ENCODE results near the gene SYNGR1. TPM values are rescaled to one million over a fixed set of nuclear protein-coding genes. Genes with fewer than 3 reads are reported as not detected.
A peak's percentile ranks its signal among the peaks of the same experiment; 100 is the strongest.

SYNGR1 gene
- total RNA-seq, 1 donor from 2014 or later = 49.5 TPM

DNA sequence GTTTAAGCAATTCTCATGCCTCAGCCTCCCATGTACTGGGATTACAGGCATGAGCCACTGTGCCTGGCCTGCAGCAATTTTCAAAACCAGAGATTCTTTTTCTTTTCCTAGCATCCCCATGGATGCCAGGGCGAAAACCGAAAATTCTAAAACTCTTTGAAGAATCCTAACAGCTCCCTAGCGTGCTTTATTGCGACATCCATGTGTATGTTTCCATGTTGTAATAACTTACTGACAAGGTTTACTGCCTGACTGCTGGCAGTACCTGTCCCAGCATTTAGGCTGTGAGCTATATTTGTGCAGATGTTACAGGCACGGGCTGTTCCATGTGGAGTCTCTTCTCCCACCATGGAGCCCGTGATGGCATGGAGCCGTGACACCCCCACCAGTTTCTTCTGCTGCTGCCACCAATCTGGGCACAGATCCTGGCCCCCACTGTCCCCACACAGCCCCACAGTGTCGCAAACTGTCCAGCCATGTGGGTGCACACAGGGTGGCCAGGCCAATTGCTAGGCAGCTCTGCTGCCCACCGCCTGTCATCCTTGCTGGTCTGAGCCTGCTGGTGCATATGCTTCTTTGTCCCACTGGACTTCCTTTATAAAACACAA, 42.7 kb downstream of the SYNGR1 start:
- Mint-ChIP-seq H3K36me3 (ENCODE audit: unreplicated experiment) (no peaks in the 10 kb centered on the region), H3K4me3 (ENCODE audit: unreplicated experiment) (no peak overlapping the region), H3K9me3 (ENCODE audit: unreplicated experiment) (no peaks in the 10 kb centered on the region), H3K4me1 (ENCODE audit: low read depth, unreplicated experiment) (no peaks in the 10 kb centered on the region), H3K27me3 (ENCODE audit: unreplicated experiment) (no peaks in the 10 kb centered on the region), H3K27ac (ENCODE audit: unreplicated experiment) (no peak overlapping the region)
- no peak for DNase-seq
- TF ChIP-seq, protein P1, sequence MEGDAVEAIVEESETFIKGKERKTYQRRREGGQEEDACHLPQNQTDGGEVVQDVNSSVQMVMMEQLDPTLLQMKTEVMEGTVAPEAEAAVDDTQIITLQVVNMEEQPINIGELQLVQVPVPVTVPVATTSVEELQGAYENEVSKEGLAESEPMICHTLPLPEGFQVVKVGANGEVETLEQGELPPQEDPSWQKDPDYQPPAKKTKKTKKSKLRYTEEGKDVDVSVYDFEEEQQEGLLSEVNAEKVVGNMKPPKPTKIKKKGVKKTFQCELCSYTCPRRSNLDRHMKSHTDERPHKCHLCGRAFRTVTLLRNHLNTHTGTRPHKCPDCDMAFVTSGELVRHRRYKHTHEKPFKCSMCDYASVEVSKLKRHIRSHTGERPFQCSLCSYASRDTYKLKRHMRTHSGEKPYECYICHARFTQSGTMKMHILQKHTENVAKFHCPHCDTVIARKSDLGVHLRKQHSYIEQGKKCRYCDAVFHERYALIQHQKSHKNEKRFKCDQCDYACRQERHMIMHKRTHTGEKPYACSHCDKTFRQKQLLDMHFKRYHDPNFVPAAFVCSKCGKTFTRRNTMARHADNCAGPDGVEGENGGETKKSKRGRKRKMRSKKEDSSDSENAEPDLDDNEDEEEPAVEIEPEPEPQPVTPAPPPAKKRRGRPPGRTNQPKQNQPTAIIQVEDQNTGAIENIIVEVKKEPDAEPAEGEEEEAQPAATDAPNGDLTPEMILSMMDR (IDR thresholded peaks at IDR 0.05; ENCODE audit: partially characterized antibody, unreplicated experiment) = no peak

DNA sequence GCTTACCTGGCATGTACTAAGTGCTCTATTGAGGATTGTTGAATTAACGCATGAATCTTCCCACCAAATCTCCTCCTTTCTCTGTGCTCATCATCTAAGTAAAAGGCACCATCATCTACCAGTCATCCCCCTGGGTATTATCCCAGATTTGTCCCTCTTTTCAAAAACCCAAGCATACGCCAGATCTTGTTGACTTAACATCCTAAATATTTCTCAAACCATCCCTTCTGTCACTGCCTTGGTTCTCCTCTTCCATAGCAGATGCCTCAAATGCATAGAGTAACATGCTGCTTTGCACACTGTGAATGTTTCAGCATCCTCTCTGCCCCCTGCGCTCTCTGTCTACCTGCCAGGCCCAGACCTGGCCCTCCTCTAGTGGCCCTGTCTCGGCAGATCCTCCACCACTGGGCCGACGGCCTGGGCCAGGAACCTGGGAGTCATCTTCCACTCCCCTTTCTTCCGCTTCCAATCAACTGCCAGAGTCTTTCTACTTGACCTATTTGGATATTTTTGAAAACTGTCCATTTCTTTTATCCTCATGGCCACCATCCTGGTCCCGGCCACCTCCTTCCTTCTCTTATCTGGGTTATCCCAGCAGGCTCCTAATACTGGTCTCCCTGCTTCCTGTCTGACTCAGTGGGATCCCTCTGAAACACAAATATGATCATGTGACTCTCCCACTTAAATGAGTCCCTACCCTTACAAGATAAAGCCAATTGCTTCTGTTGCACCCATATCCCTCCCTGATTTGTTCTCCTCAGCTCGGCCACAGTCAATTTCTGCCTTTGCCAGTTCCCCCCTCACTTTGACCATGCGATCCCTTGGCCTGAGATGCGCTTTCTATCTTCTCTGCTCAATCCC, 46.4 kb downstream of the SYNGR1 start:
- TF ChIP-seq, protein P1 (IDR thresholded peaks at IDR 0.05; ENCODE audit: partially characterized antibody, unreplicated experiment) = no peak
- no peak for DNase-seq
- peaks cover 8% of the 10 kb centered on the region for H3K9me3 Mint-ChIP-seq (ENCODE audit: unreplicated experiment)
- H3K4me3 Mint-ChIP-seq (ENCODE audit: unreplicated experiment) = no peak overlapping the region
- H3K36me3 Mint-ChIP-seq (ENCODE audit: unreplicated experiment) = no peaks in the 10 kb centered on the region
- peaks cover 2% of the 10 kb centered on the region for H3K27me3 Mint-ChIP-seq (ENCODE audit: unreplicated experiment)
- no peak overlapping the region for H3K27ac Mint-ChIP-seq (ENCODE audit: unreplicated experiment)
- no peaks in the 10 kb centered on the region for H3K4me1 Mint-ChIP-seq (ENCODE audit: low read depth, unreplicated experiment)

- Mint-ChIP-seq H3K4me3 (ENCODE audit: unreplicated experiment) (no peak overlapping the region), H3K36me3 (ENCODE audit: unreplicated experiment) (no peaks in the 10 kb centered on the region), H3K27me3 (ENCODE audit: unreplicated experiment) (peaks cover 2% of the 10 kb centered on the region), H3K9me3 (ENCODE audit: unreplicated experiment) (peaks cover 8% of the 10 kb centered on the region), H3K27ac (ENCODE audit: unreplicated experiment) (no peak overlapping the region), H3K4me1 (ENCODE audit: low read depth, unreplicated experiment) (peaks cover 2% of the 10 kb centered on the region)
- DNase-seq = no peak
- TF ChIP-seq, protein P1 (IDR thresholded peaks at IDR 0.05; ENCODE audit: partially characterized antibody, unreplicated experiment) = no peak
Observed at GRCh38 chr22:39396797-39397195, 47.0 kb downstream of the SYNGR1 start.

GRCh38 chr22:39401301-39401631, 51.5 kb downstream of the SYNGR1 start:
- H3K27ac Mint-ChIP-seq (ENCODE audit: unreplicated experiment) = no peak overlapping the region
- peaks cover 2% of the 10 kb centered on the region for H3K4me1 Mint-ChIP-seq (ENCODE audit: low read depth, unreplicated experiment)
- peaks cover 10% of the 10 kb centered on the region for H3K9me3 Mint-ChIP-seq (ENCODE audit: unreplicated experiment)
- no peak for DNase-seq
- H3K4me3 Mint-ChIP-seq (ENCODE audit: unreplicated experiment) = peak overlapping the region; percentile 67
- H3K36me3 Mint-ChIP-seq (ENCODE audit: unreplicated experiment) = no peaks in the 10 kb centered on the region
- TF ChIP-seq, protein P1 (IDR thresholded peaks at IDR 0.05; ENCODE audit: partially characterized antibody, unreplicated experiment) = no peak
- peaks cover 2% of the 10 kb centered on the region for H3K27me3 Mint-ChIP-seq (ENCODE audit: unreplicated experiment)
